Measurements from ENCODE around the gene TNFRSF14.

- TF ChIP-seq POLR2A (IDR thresholded peaks at IDR 0.05; ENCODE audit: low read depth, low read length) (no peak), POLR2AphosphoS5 (IDR thresholded peaks at IDR 0.05; ENCODE audit: low read depth, low read length) (no peak), SPI1 (IDR thresholded peaks at IDR 0.05; ENCODE audit: low read depth, low read length) (no peak)
These were observed 17.8 kb upstream of the TNFRSF14 start for GRCh38 chr1:2538376-2538775.
